GM13977 (cell line): ENCODE measurements around the gene SLC49A4.

Experiments
- DNase-seq: peaks from one replicate; pipeline ENCODE4 v3.0.0; 2012; ENCODE audit warnings: low spot score
- in situ Hi-C: fragments of 300-500 bp; cut with MboI; formaldehyde crosslinking; loops from one replicate; pipeline ENCODE4 v1.12.0; 2022; ENCODE audit warnings: low sequenced_read_pairs, low pct_unique_long_range_greater_than_20kb, mixed read lengths, inconsistent platforms; ENCODE audit not compliant: unreplicated experiment
- TF ChIP-seq, protein P1 (sequence below): IDR thresholded peaks from 2 replicates; pipeline ENCODE4 v1.5.1; 2012; ENCODE audit warnings: mild to moderate bottlenecking, control low read depth; ENCODE audit not compliant: insufficient read depth; ENCODE audit errors: extremely low read depth, missing control alignments

Gene SLC49A4

DNA sequence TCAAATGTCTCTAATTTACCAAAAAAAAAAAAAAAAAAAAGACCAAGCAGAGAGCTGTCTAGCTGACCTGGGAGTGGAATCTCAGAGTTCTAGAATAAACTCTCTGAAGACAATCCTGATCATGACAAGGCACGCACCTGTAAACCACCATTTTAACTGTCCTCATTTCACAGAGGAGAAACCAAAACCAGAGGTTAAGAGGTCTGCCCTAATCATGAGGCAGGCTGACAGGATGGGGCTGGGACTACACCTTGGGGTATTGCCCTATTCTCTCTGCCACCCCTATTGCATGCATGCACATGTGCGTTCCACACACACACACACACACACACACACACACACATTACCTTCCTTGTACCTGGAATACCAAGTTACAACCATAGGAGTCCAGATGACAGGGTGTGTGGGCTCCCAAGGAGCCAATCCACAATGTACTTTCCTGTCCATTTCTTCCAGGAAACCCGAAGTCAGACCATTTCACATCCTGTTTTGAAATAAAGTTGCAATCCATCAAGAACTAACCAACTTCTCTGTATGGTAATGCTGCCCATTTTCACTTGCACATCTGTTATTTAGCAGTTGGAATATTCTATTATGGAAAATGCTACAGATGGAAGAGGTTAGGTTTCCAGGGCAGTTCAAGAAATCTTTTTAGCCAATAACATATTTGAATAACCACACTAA is 35.9 kb upstream of the SLC49A4 start:
- no peak for DNase-seq
- TF ChIP-seq, protein P1, sequence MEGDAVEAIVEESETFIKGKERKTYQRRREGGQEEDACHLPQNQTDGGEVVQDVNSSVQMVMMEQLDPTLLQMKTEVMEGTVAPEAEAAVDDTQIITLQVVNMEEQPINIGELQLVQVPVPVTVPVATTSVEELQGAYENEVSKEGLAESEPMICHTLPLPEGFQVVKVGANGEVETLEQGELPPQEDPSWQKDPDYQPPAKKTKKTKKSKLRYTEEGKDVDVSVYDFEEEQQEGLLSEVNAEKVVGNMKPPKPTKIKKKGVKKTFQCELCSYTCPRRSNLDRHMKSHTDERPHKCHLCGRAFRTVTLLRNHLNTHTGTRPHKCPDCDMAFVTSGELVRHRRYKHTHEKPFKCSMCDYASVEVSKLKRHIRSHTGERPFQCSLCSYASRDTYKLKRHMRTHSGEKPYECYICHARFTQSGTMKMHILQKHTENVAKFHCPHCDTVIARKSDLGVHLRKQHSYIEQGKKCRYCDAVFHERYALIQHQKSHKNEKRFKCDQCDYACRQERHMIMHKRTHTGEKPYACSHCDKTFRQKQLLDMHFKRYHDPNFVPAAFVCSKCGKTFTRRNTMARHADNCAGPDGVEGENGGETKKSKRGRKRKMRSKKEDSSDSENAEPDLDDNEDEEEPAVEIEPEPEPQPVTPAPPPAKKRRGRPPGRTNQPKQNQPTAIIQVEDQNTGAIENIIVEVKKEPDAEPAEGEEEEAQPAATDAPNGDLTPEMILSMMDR = no peak
- in situ Hi-C loops = no loop called here

DNA sequence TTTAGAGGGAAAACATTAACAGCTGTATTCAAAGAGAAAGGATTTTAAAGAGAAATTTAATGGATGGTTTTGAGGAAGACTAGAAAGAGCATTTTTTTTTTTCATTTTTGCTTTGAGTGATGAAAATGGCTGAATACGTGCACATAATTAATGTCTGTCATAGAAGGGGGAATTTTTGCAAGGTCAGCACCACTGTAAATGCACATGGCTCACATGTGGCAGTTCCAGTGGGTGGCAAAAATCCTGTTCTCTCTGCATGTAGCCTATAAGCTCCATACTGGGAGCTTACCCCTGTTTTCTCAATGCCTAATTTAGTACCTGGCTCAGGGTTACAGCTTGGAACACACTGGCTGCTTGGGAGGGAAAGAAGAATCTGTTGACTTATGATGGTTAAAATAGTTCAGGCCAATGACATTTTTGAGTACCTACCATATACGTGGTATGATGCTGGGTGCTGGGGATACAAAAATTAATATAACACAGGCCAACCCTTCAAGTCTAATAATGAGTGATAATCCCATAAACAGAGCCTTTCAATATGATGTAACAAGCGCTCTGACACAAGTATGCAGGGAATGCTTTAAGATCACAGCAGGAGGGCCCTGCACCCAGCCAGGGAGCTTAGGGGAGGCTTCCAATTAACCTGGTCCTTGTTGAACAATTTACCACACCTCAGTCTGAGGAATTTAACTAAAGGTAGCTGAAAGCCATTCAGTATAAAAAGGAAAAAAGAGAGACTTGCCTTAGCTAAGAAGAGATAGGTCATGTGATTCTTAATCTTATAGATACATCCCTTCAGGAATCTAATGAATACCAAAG is 34.2 kb upstream of the SLC49A4 start:
- in situ Hi-C loops = no loop called here
- TF ChIP-seq, protein P1 = no peak
- DNase-seq = no peak

DNA sequence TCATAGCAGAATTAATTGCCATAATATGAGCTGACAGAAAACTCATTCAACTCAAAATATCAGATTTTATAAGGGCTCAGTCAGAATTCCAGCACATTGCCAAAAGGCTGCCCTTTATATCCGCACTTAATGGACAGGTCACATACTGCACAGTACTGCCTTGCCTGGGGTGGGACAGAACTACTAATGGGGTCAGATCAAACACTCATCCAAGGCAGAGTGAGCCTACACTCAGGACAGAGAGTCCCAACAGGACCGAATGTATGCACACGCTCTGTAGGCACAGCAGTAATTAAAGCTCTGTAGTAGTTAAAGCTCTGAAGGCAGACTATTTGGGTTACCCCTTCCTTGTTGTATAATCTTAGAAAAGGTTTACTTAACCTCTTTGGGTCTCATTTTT is 28.4 kb upstream of the SLC49A4 start:
- in situ Hi-C loops = no loop called here
- DNase-seq = no peak
- TF ChIP-seq, protein P1 = no peak

DNA sequence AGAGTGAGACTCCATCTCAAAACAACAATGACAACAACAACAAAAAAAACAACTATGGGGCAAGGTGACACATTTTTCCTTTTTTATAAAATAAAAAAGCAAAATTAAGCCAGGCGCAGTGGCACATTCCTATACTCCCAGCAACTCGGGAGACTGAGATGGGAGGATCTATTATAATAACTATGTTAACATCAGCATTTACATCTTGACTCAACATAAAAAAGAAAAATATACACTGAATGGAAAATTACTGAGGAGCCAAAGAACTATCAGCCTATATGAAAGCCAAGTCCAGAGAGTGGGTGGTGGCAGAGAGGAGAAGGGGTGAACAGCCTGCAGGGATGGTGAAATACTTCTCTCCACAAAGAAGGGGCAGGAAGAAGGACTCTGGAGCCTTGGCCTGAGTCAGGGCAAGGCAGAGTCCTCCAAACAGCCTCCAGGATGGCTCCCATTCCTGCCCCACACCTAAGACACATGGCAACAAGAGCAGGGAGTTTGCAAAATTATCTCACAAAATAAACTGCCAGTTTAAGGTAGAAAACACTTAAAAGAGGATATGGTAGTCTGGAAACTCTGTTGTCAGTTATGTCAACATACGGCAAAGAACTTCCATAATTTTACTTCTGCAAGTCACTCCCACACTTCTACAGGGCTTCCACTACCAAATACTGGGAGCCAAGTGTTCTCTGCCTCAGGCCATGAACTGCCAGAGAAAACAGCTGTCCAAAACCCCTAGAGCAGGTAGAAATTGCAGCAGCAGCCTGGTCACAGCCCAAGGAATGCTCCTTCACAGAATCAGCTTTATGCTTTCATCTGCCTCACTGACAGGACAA is 27.1 kb upstream of the SLC49A4 start:
- TF ChIP-seq, protein P1 = no peak
- in situ Hi-C loops = no loop called here

DNA sequence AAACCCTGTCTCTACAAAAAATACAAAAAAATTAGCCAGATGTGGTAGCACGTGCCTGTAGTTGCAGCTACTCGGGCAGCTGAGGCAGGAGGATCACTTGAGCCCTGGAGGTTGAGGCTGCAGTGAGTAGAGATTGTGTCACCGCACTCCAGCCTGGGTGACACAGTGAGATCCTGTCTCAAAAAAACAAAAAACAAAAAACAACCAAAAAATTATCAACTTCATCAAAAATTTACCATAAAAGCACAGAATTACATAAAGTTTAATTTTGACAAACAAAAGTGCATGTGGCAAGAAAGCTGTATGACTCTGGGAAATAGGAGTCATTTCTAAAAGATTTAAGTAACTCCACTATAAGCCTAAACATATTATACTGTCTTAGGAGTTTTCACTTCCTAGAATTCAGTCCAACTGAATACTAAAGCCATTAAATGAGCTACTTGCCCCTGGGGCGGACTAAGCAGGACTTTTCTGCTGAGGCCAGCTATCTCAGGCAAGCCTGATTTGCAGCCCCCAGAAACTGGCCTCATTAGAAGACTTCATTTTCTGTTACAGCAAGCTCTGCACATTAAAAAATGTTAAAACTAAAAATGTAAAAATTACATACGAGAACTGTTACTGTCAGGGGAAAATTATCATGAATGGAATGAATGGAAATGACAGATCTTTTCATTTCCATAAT is 24.2 kb upstream of the SLC49A4 start:
- DNase-seq = no peak
- in situ Hi-C loops = no loop called here
- TF ChIP-seq, protein P1 = no peak

More for the DNA sequence above, 27.1 kb upstream of the SLC49A4 start:
- no peak for DNase-seq

GRCh38 chr3:122772827-122773226 is 22.0 kb upstream of the SLC49A4 start:
- TF ChIP-seq, protein P1 = no peak
- no peak for DNase-seq
- in situ Hi-C loops = no loop called here
